ENCODE data around the gene ADM.
A peak's percentile ranks its signal among the peaks of the same experiment; 100 is the strongest.

ADM gene

GRCh38 chr11:10319702-10320558 is 15.1 kb downstream of the ADM start:
- H3K27me3 Mint-ChIP-seq = peaks cover 42% of the 10 kb centered on the region
- no peaks in the 10 kb centered on the region for H3K9me3 Mint-ChIP-seq
- no peaks in the 10 kb centered on the region for H3K36me3 Mint-ChIP-seq (ENCODE audit: insufficient read depth)
- no peak for ATAC-seq (replicated peaks; ENCODE audit: extremely low read depth, poor library complexity, severe bottlenecking)
- H3K4me1 Mint-ChIP-seq = no peaks in the 10 kb centered on the region
- no peak overlapping the region for H3K27ac Mint-ChIP-seq (ENCODE audit: low read depth)
- DNase-seq (ENCODE audit: low spot score in 2 of 2) = no peak
- no peak overlapping the region for H3K4me3 Mint-ChIP-seq

- Mint-ChIP-seq H3K27me3 (peaks cover 50% of the 10 kb centered on the region), H3K36me3 (ENCODE audit: insufficient read depth) (no peaks in the 10 kb centered on the region), H3K27ac (ENCODE audit: low read depth) (no peak overlapping the region), H3K4me1 (no peaks in the 10 kb centered on the region), H3K4me3 (no peak overlapping the region), H3K9me3 (no peaks in the 10 kb centered on the region)
- ATAC-seq (replicated peaks; ENCODE audit: extremely low read depth, poor library complexity, severe bottlenecking) (no peak), DNase-seq (ENCODE audit: low spot score in 2 of 2) (no peak)
These were observed 16.0 kb downstream of the ADM start for GRCh38 chr11:10320736-10321465.

GRCh38 chr11:10322401-10322800 is 17.5 kb downstream of the ADM start:
- H3K4me1 Mint-ChIP-seq = no peaks in the 10 kb centered on the region
- H3K27me3 Mint-ChIP-seq = peaks cover 35% of the 10 kb centered on the region
- H3K27ac Mint-ChIP-seq (ENCODE audit: low read depth) = no peak overlapping the region
- no peak for ATAC-seq (replicated peaks; ENCODE audit: extremely low read depth, poor library complexity, severe bottlenecking)
- no peaks in the 10 kb centered on the region for H3K36me3 Mint-ChIP-seq (ENCODE audit: insufficient read depth)
- no peak for DNase-seq (ENCODE audit: low spot score in 2 of 2)
- H3K4me3 Mint-ChIP-seq = no peak overlapping the region
- no peaks in the 10 kb centered on the region for H3K9me3 Mint-ChIP-seq

- Mint-ChIP-seq H3K27me3 (peaks cover 32% of the 10 kb centered on the region), H3K9me3 (no peaks in the 10 kb centered on the region), H3K27ac (ENCODE audit: low read depth) (no peak overlapping the region), H3K4me1 (no peaks in the 10 kb centered on the region), H3K4me3 (no peak overlapping the region), H3K36me3 (ENCODE audit: insufficient read depth) (no peaks in the 10 kb centered on the region)
- peak; percentile 65 for ATAC-seq (replicated peaks; ENCODE audit: extremely low read depth, poor library complexity, severe bottlenecking)
- DNase-seq (ENCODE audit: low spot score in 2 of 2) = no peak
These were observed 18.2 kb downstream of the ADM start for GRCh38 chr11:10322830-10323792.

- Mint-ChIP-seq H3K4me1 (no peaks in the 10 kb centered on the region), H3K36me3 (ENCODE audit: insufficient read depth) (no peaks in the 10 kb centered on the region), H3K9me3 (no peaks in the 10 kb centered on the region), H3K27ac (ENCODE audit: low read depth) (no peak overlapping the region), H3K4me3 (no peak overlapping the region), H3K27me3 (peaks cover 32% of the 10 kb centered on the region)
- DNase-seq (ENCODE audit: low spot score in 2 of 2) (no peak), ATAC-seq (replicated peaks; ENCODE audit: extremely low read depth, poor library complexity, severe bottlenecking) (no peak)
These were observed 18.9 kb downstream of the ADM start for GRCh38 chr11:10323793-10324170.

- Mint-ChIP-seq H3K9me3 (no peaks in the 10 kb centered on the region), H3K27ac (ENCODE audit: low read depth) (no peak overlapping the region)
These were observed 19.6 kb downstream of the ADM start for GRCh38 chr11:10324474-10324873.

GRCh38 chr11:10325277-10326011 is 20.6 kb downstream of the ADM start:
- H3K4me3 Mint-ChIP-seq = no peak overlapping the region
- no peak overlapping the region for H3K27ac Mint-ChIP-seq (ENCODE audit: low read depth)
- DNase-seq (ENCODE audit: low spot score in 2 of 2) (no peak), ATAC-seq (replicated peaks; ENCODE audit: extremely low read depth, poor library complexity, severe bottlenecking) (no peak)
- H3K36me3 Mint-ChIP-seq (ENCODE audit: insufficient read depth) = no peaks in the 10 kb centered on the region
- H3K9me3 Mint-ChIP-seq = no peaks in the 10 kb centered on the region
- peaks cover 32% of the 10 kb centered on the region for H3K27me3 Mint-ChIP-seq
- no peaks in the 10 kb centered on the region for H3K4me1 Mint-ChIP-seq

More at GRCh38 chr11:10324474-10324873, 19.6 kb downstream of the ADM start:
- Mint-ChIP-seq H3K27me3 (peaks cover 32% of the 10 kb centered on the region), H3K4me3 (no peak overlapping the region), H3K36me3 (ENCODE audit: insufficient read depth) (no peaks in the 10 kb centered on the region), H3K4me1 (no peaks in the 10 kb centered on the region)
- ATAC-seq (replicated peaks; ENCODE audit: extremely low read depth, poor library complexity, severe bottlenecking) = no peak
- no peak for DNase-seq (ENCODE audit: low spot score in 2 of 2)

GRCh38 chr11:10326012-10326964 is 21.4 kb downstream of the ADM start:
- Mint-ChIP-seq H3K9me3 (no peaks in the 10 kb centered on the region), H3K36me3 (ENCODE audit: insufficient read depth) (no peaks in the 10 kb centered on the region), H3K4me1 (no peaks in the 10 kb centered on the region), H3K27me3 (peaks cover 33% of the 10 kb centered on the region), H3K4me3 (no peak overlapping the region), H3K27ac (ENCODE audit: low read depth) (no peak overlapping the region)
- ATAC-seq (replicated peaks; ENCODE audit: extremely low read depth, poor library complexity, severe bottlenecking) = no peak
- no peak for DNase-seq (ENCODE audit: low spot score in 2 of 2)

- H3K4me3 Mint-ChIP-seq = no peak overlapping the region
- no peaks in the 10 kb centered on the region for H3K9me3 Mint-ChIP-seq
- H3K36me3 Mint-ChIP-seq (ENCODE audit: insufficient read depth) = no peaks in the 10 kb centered on the region
- no peaks in the 10 kb centered on the region for H3K4me1 Mint-ChIP-seq
- H3K27ac Mint-ChIP-seq (ENCODE audit: low read depth) = no peak overlapping the region
- ATAC-seq (replicated peaks; ENCODE audit: extremely low read depth, poor library complexity, severe bottlenecking) (no peak), DNase-seq (ENCODE audit: low spot score in 2 of 2) (no peak)
- H3K27me3 Mint-ChIP-seq = peaks cover 43% of the 10 kb centered on the region
These were observed 22.4 kb downstream of the ADM start for GRCh38 chr11:10327254-10327653.

- no peaks in the 10 kb centered on the region for H3K9me3 Mint-ChIP-seq
- peaks cover 45% of the 10 kb centered on the region for H3K27me3 Mint-ChIP-seq
- no peak overlapping the region for H3K27ac Mint-ChIP-seq (ENCODE audit: low read depth)
- DNase-seq (ENCODE audit: low spot score in 2 of 2) = no peak
- no peak overlapping the region for H3K4me3 Mint-ChIP-seq
- no peaks in the 10 kb centered on the region for H3K4me1 Mint-ChIP-seq
- H3K36me3 Mint-ChIP-seq (ENCODE audit: insufficient read depth) = no peaks in the 10 kb centered on the region
- ATAC-seq (replicated peaks; ENCODE audit: extremely low read depth, poor library complexity, severe bottlenecking) = no peak
These were observed 23.6 kb downstream of the ADM start for GRCh38 chr11:10328314-10329098.

Measured in central memory CD8-positive, alpha-beta T cell (primary cell).